ENCODE measurements around the gene ZNF445.
"Not testable (repeated sequence)": the region's sequence is repeated elsewhere in the genome, so short reads cannot be mapped to it uniquely, and the experiment has no call there.

The ZNF445 gene

DNA sequence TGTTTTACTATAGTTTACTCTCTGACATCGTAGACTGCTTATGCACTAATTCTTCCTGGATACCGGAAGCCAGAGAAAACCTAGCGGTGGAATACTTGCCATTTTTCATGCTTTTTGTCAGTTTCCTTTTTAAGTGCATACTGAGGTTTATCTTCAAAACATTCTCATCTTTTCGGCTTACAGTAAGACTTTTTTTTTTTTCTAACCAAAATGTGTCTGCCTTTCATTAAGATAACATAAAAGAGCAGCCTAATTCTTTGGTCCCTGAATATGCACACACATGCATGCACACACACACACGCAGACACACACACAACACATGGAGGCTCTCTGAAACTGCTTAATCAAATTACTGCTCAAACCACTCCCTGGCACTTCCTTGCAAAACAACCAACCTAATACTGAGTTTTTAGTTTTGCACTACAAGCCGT, 1.3 kb downstream of the ZNF445 start:
- peak; percentile 75 for DNase-seq (ENCODE audit: low read depth)

DNA sequence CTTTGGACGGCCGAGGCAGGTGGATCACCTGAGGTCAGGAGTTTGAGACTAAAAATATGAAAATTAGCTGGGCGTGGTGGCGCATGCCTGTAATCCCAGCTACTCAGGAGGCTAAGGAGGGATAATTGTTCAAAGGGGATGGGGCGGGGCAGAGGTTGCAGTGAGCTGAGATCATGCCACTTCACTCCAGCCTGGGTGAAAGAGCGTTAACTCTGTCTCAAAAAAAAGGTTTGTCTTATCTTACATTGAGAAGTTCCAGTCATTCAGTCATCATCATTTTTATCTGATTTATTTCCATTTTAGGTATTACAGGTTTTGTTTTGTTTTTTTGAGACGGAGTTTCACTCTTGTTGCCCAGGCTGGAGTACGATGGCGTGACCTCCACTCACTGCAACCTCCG, 2.6 kb downstream of the ZNF445 start:
- DNase-seq (ENCODE audit: low read depth): not testable (repeated sequence)

GRCh38 chr3:44470430-44470829, 7.0 kb downstream of the ZNF445 start:
- DNase-seq (ENCODE audit: low read depth): no peak

GRCh38 chr3:44469914-44470313, 7.6 kb downstream of the ZNF445 start:
- DNase-seq (ENCODE audit: low read depth): no peak

DNA sequence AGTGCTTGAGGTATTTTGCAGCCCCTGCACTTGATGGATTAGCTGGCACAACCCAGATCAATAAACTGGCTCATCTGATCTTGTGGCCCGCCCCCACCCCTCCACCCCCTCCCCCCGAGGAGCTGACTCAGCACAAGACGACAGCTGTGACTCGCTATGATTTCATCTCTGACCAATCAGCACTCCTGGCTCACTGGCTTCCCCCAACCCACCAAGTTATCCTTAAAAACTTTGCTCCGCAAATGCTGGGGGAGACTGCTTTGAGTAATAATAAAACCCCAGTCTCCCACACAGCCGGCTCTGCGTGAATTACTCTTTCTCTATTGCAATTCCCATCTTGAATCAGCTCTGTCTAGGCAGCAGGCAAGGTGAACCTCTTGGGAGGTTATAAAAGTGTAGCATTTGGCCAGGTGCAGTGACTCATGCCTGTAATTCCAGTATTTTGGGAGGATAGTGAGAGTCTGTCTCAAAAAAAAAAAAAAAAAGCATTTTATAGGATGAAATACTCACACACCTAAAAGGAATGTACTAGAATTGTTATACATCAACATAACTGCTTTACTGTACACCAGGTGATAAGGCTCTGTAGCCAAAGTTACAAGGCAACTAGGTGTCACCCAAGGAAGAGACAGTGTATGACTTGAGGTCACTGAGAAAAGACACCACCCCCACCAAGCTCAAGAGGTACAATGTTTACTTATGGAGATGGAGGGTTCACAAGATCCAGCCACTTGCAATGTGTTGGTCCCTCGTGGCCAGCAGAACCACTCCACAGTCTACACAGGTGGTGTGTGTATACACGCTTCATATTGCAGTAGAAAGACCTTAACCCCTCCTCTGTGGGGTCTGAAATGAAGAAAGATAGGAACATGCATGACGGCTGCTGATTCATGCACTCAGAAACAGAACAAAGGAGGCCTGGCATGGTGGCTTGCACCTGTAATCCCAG, 8.6 kb downstream of the ZNF445 start:
- DNase-seq (ENCODE audit: low read depth): peak; percentile 53

DNA sequence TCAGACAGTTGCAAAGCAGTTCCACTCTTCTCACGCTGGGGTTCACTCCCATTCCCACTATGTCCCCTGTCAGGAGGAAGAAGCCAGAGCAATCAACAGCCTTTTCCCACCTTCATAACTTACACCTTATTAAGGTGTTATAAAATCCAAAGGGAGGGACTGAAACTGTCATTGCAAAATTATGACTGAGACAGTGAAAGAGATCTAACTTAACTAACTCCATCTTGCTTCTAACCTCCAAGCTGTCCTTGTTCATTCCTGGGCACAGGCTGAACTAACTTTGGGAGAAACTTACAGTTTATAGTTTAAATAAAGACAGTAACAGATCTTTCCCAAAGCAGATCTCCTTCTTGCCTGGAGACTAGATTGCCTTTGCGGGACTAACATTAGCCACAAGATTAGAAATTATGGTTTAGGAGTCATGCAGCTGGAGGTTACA, 9.4 kb downstream of the ZNF445 start:
- not testable (repeated sequence) for DNase-seq (ENCODE audit: low read depth)

- peak; percentile 3 for DNase-seq (ENCODE audit: low read depth)
Observed at GRCh38 chr3:44467241-44467640, 10.2 kb downstream of the ZNF445 start.

GRCh38 chr3:44464920-44465319, 12.6 kb downstream of the ZNF445 start:
- not testable (repeated sequence) for DNase-seq (ENCODE audit: low read depth)

GRCh38 chr3:44464509-44464908, 13.0 kb downstream of the ZNF445 start:
- no peak for DNase-seq (ENCODE audit: low read depth)

- not testable (repeated sequence) for DNase-seq (ENCODE audit: low read depth)
Observed at GRCh38 chr3:44460050-44460449, 17.4 kb downstream of the ZNF445 start.

GRCh38 chr3:44455318-44455717, 22.2 kb downstream of the ZNF445 start:
- no peak for DNase-seq (ENCODE audit: low read depth)

DNA sequence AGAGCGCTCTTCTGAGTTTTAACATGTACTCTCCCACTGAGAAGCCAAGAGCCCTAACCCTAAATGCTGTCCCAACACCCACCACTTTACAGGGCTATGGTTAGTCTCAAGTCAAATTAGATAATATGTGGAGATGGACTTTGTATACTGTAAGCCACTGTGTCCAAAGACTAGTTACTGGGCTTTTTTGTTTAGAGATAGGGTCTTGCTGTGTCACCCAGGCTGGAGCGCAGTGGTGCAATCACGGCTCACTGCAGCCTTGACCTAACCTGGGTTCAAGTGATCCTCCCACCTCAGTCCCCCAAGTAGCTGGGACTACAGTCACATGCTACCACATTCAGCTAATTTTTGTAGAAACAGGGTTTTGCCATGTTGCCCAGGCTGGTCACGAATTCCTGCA, 23.2 kb downstream of the ZNF445 start:
- no peak for DNase-seq (ENCODE audit: low read depth)

DNA sequence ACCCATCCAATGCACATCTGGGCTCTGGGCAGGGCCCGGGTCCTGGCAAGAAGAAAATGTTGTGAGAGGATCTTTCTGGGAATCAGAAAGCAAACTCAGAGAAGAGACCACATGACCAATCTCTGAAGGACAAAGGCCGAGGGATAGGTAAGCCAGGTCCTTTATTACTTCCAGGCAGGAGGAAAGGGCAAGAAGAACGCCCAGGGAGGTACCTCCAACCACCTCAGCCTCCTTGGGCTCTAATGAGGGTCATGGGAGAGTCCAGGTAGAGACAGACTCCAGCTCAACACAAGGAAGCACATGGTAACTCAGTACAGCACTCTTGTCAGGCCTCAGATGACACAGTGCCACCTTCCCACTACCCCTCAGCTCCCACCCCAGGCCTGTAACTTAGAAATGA, 26.0 kb downstream of the ZNF445 start:
- no peak for DNase-seq (ENCODE audit: low read depth)

DNA sequence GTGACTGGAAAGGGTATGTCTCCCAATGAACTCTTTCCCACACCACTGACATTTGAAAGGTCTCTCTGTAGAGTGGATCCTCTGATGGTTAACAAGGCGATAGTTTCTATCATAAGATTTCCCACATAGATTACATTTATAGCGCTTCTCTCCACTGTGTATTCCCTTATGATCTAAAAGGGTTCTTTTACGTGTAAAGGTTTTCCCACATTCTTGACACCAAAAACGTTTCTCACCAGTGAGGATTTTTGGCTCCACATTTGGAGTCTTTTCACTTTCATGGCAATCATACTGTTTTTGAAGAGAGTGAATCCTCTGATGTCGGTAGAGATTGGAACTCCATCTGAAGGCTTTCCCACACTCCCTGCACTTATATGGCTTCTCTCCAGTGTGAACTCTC, 30.5 kb downstream of the ZNF445 start:
- no peak for DNase-seq (ENCODE audit: low read depth)

GRCh38 chr3:44445786-44446185, 31.7 kb downstream of the ZNF445 start:
- no peak for DNase-seq (ENCODE audit: low read depth)

DNA sequence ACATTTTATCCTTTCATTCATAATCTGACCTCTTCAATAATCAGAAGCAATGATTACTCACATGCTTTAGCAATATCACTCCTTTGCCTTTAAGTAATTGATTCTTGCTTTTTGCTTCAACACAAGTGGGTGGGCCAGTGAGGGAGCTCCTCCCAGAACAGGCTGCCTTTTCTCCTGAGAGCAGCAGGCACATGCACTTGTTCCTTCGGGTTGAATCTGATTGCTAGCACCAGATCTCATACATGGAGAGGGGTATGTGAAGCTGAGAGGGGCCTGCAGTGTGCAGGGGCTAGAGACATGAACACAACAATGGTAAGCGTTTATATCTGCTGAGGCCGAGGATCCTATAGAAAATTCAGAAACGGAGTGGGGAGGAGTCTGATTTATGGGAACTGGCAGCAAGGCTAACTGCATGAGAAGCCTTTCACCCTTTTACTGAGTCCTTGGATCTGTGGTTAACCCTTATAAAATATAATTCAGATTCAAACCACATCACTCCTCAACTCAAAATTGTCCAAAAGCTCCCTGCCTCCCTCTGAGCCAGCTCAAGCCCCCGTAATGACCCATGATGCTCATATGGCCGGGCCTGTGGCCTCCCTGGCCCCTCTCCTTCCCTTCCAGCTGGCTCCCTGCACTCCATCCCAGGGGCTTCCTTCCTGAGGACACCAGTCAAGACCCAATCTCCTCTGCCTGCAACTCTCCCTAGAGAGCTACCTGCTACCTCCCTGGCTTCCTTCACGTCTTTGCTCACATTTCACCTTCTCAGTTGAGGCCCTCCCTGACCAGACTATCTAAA, 32.4 kb downstream of the ZNF445 start:
- no peak for DNase-seq (ENCODE audit: low read depth)

- no peak for DNase-seq (ENCODE audit: low read depth)
Observed at GRCh38 chr3:44444437-44444836, 33.0 kb downstream of the ZNF445 start.

DNA sequence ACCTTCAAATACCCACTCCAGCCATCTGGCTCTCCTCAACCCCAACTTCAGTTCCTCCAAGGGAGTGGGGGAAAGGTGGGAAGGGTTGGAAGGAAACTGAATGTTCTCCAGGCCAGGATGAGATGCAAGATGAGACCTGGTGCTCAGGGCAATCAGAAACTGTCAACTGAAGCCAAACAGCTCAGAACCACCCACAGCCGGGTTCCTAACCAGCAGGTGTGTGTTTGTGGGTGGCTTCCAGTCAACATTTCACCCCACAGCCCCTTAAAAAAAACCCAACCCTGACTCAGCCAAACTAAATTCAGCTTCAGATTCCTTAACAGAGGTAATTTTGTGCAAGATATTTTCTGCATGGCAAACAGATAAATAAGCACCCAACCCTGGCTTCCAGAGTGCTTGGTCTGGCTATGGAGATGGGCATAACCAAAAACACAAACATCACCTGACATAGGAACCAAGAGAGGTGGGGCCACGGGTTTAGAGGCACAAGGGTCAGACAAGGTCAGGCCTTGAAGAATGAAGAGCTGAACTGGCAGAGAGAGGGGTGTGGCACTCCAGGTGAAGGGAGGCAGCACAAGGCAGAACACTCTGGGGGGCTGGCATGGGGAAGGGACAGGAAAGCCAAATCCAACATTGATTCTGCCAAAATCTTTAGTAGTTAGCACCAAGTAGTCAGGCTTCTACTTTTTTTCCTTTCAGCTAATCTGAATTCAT, 34.7 kb downstream of the ZNF445 start:
- no peak for DNase-seq (ENCODE audit: low read depth)

- peak; percentile 92 for DNase-seq (ENCODE audit: low read depth)
Observed at GRCh38 chr3:44439499-44440295, 37.8 kb downstream of the ZNF445 start.

DNA sequence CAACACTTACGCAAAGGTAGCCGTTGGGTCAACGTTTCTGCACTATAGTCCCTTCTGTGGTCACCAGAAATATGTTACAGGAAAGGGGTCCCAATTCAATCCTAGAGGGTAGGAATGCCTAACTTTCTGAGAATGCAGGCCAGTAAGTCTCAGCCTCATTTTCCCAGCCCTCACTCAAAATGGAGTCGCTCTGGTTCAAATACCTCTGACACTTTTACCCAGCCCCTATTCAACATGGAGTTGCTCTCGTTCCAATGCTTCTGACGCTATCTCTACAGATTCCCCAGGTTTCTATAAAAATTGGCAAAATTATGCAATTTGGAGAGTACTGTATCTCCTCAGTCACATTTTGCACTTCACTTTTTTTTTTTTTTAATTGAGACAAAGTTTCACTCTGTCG, 39.7 kb downstream of the ZNF445 start:
- DNase-seq (ENCODE audit: low read depth): no peak

- no peak for DNase-seq (ENCODE audit: low read depth)
Observed at GRCh38 chr3:44436181-44436580, 41.3 kb downstream of the ZNF445 start.
